ENCODE results near the gene PCDHA1. TPM values are rescaled to one million over a fixed set of nuclear protein-coding genes. Genes with fewer than 3 reads are reported as not detected.

Gene PCDHA1
- total and polyA plus RNA-seq, 2 experiments from 2014 or later, result 0.29 TPM; not detected in 1

DNA sequence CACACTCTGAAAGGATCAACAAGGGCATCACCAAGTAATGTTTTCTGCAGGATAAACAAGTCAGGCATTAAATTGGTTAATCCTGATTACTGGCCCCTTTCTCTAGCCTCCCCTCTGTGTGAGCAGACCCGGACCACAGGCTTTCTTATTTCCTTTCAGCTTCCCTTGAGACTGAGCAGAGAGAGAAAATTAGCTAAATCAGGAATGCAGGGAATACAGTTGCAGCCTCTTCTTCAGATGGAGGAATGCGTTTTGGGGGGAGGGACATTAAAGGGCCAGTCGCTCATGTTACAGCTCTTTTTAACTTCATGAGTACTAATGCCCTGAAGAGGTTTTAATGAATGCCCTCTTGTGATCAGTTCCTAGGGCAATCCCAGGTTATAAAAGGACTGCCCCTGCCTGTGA lies 200.2 kb downstream of the PCDHA1 start:
- peak in 1 of 2 donors; percentile 31 for DNase-seq (ENCODE audit: low read depth in 1 of 2, low spot score in 1 of 2)
- H3K4me3 ChIP-seq, result no peak overlapping the region
- H3K4me1 ChIP-seq (ENCODE audit: low read depth), result peaks cover 39% of the 10 kb centered on the region
- TF ChIP-seq, protein P1, sequence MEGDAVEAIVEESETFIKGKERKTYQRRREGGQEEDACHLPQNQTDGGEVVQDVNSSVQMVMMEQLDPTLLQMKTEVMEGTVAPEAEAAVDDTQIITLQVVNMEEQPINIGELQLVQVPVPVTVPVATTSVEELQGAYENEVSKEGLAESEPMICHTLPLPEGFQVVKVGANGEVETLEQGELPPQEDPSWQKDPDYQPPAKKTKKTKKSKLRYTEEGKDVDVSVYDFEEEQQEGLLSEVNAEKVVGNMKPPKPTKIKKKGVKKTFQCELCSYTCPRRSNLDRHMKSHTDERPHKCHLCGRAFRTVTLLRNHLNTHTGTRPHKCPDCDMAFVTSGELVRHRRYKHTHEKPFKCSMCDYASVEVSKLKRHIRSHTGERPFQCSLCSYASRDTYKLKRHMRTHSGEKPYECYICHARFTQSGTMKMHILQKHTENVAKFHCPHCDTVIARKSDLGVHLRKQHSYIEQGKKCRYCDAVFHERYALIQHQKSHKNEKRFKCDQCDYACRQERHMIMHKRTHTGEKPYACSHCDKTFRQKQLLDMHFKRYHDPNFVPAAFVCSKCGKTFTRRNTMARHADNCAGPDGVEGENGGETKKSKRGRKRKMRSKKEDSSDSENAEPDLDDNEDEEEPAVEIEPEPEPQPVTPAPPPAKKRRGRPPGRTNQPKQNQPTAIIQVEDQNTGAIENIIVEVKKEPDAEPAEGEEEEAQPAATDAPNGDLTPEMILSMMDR (IDR thresholded peaks at IDR 0.05; ENCODE audit: low read depth, low read length), result no peak
- no peaks in the 10 kb centered on the region for H3K9me3 ChIP-seq (ENCODE audit: low read depth)
- peaks cover 3% of the 10 kb centered on the region for H3K36me3 ChIP-seq
- H3K27ac ChIP-seq, result peak overlapping the region; percentile 22
- no peaks in the 10 kb centered on the region for H3K27me3 ChIP-seq

DNA sequence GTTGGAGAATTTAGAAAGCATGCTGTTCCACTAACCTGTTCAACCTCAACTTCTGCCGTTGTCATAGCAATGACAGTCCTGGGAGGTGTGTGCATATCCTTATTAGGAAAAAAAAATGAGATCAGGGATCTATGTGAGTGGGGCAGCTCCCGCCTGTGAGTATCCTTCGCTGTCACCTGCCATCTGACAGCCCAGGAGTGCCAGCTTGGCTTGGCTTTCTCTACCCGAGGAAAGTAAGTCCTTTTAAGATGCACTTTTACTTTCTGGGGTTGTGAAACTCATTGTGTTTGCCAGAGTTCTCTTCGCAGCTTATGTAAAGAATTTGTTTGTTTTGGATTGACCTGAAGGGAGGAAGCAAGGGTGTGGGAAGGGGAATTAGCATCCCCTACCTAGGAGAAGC lies 202.2 kb downstream of the PCDHA1 start:
- TF ChIP-seq, protein P1 (IDR thresholded peaks at IDR 0.05; ENCODE audit: low read depth, low read length), result no peak
- H3K9me3 ChIP-seq (ENCODE audit: low read depth), result no peaks in the 10 kb centered on the region
- peak in 1 of 2 donors; percentile 28 for DNase-seq (ENCODE audit: low read depth in 1 of 2, low spot score in 1 of 2)
- peaks cover 3% of the 10 kb centered on the region for H3K36me3 ChIP-seq
- H3K4me3 ChIP-seq, result no peak overlapping the region
- H3K27ac ChIP-seq, result no peak overlapping the region
- no peaks in the 10 kb centered on the region for H3K27me3 ChIP-seq
- peaks cover 39% of the 10 kb centered on the region for H3K4me1 ChIP-seq (ENCODE audit: low read depth)

DNA sequence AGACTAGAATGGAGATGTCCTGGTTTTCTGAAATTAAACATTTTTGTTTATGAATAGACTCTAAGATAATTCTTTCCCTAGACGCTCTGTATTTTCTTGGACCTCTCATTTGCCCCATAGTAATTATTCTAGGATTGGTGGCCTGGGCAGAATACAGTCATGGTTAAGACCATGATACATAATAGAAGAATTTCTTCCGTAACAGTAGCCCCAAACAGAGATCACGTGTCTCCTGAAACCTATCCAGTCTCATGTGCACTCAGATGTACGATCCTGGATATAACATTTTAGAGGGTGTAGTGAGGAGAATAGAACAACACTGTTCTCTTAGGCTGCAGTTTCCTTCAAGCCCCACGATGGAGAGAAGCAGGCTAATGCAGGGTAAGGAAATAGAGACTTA lies 202.7 kb downstream of the PCDHA1 start:
- H3K4me1 ChIP-seq (ENCODE audit: low read depth), result peaks cover 39% of the 10 kb centered on the region
- H3K9me3 ChIP-seq (ENCODE audit: low read depth), result no peaks in the 10 kb centered on the region
- no peak overlapping the region for H3K27ac ChIP-seq
- H3K36me3 ChIP-seq, result peaks cover 1% of the 10 kb centered on the region
- TF ChIP-seq, protein P1 (IDR thresholded peaks at IDR 0.05; ENCODE audit: low read depth, low read length), result no peak
- H3K27me3 ChIP-seq, result no peaks in the 10 kb centered on the region
- no peak for DNase-seq (ENCODE audit: low read depth in 1 of 2, low spot score in 1 of 2)
- no peak overlapping the region for H3K4me3 ChIP-seq

DNA sequence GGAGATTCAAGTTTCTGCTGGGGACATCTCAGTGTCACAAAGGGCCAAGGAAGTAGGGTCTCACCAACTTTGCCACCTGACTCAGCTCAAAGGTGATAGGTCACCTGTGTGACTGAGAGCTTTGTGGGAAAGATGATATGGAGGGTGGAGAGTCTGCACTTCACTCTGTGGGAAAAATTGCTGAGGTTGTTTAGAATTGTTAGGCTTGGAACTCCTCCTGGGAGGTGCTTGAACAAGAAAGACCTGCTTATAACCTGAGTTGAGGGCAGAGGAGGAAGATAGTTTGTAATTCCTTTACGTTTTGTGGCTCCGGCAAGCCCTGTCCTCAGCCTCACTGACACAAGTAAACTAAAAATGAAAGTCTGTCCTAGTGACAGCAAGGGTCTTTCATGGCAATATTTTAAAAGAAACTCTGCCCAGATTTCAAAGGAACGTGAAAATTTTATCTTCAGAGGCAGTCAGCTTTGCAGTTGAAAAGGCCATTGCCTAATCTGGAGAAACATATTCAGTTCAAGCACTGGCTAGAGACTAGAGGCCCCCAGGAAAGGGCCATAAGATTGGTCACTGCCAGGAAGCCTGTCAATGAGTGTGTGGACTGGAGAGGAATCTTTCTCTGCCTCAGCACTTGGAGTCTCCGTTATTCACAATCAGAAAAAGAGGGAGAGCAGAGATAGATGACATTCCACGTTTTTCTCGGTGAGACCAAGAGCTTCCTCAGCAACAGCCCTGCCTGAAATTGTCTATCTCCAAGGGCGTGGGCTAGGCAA lies 203.5 kb downstream of the PCDHA1 start:
- Histone ChIP-seq H3K4me1 (ENCODE audit: low read depth) (peaks cover 39% of the 10 kb centered on the region), H3K4me3 (no peak overlapping the region), H3K36me3 (no peaks in the 10 kb centered on the region), H3K9me3 (ENCODE audit: low read depth) (no peaks in the 10 kb centered on the region), H3K27ac (peak overlapping the region; percentile 65), H3K27me3 (no peaks in the 10 kb centered on the region)
- TF ChIP-seq, protein P1 (IDR thresholded peaks at IDR 0.05; ENCODE audit: low read depth, low read length), result no peak
- peak in 1 of 2 donors; percentile 31 for DNase-seq (ENCODE audit: low read depth in 1 of 2, low spot score in 1 of 2)

DNA sequence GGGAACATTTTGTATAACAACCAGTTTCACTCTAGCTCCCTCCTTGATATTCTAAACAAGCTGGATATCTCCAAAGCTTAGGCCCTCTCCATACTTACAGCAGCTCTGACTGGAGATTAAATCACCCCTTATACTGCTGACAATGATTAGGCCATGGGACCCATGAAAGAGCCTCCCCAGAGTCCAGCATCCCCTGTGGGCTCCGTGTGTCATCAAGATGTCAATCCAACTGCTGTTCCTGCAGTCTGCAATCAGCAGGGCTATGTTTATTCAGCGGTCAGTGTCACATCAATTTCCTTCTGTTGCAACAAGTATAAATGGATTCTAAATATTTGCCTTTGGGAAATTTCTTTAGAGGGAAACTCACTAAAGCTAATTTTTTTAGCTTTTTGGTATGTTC lies 206.9 kb downstream of the PCDHA1 start:
- H3K4me3 ChIP-seq, result no peak overlapping the region
- no peak for DNase-seq (ENCODE audit: low read depth in 1 of 2, low spot score in 1 of 2)
- no peak overlapping the region for H3K27ac ChIP-seq
- TF ChIP-seq, protein P1 (IDR thresholded peaks at IDR 0.05; ENCODE audit: low read depth, low read length), result no peak
- H3K36me3 ChIP-seq, result no peaks in the 10 kb centered on the region
- peaks cover 35% of the 10 kb centered on the region for H3K4me1 ChIP-seq (ENCODE audit: low read depth)
- no peaks in the 10 kb centered on the region for H3K27me3 ChIP-seq
- H3K9me3 ChIP-seq (ENCODE audit: low read depth), result no peaks in the 10 kb centered on the region
